Liver (tissue), 3 donors: Measurements from ENCODE around the gene TRIM63.

Source experiments
- JUND ChIP-seq, 2 donors: IDR thresholded peaks; 2 replicates each; pipeline ENCODE4 v1.6.1; 2016; ENCODE audit warnings: antibody characterized with exemption in 2 of 2
- RAD21 ChIP-seq, 2 donors: IDR thresholded peaks; 2 replicates each; pipeline ENCODE4 v1.6.1; 2016; ENCODE audit warnings: antibody characterized with exemption in 2 of 2, mild to moderate bottlenecking in 2 of 2
- YY1 ChIP-seq: IDR thresholded peaks from 2 replicates; pipeline ENCODE4 v1.6.1; 2016; ENCODE audit warnings: antibody characterized with exemption, mild to moderate bottlenecking
- TF ChIP-seq, protein P1 (sequence below): IDR thresholded peaks from 2 replicates; pipeline ENCODE4 v1.6.1; 2016; ENCODE audit warnings: antibody characterized with exemption, mild to moderate bottlenecking
- TF ChIP-seq, protein P2 (sequence below): fragments of 150-350 bp; IDR thresholded peaks from 2 replicates; pipeline ENCODE4 v1.5.1; 2017; ENCODE audit warnings: improper control_type of control experiment, low read depth, low read length; ENCODE audit not compliant: missing input control
- donor health status: healthy.
- donor health status: healthy.

DNA sequence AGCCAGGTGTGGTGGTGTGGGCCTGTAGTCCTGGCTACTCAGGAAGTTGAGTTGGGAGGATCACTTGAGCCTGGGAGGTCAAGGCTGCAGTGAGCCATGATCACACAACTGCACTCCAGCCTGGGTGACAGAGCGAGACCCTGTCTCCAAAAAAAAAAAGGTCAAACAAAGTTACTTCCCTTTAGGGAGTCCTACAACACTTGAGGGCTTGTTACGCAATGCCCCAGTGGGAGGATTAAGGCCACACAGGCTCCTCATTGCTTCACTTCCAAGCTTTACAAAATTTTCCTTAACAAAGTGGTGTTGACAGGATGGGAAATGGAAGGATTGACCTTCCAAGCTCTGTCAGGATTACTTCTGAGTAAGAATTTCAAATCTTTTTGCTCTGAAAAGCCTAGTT lies 52.1 kb downstream of the TRIM63 start:
- TF ChIP-seq, protein P1, sequence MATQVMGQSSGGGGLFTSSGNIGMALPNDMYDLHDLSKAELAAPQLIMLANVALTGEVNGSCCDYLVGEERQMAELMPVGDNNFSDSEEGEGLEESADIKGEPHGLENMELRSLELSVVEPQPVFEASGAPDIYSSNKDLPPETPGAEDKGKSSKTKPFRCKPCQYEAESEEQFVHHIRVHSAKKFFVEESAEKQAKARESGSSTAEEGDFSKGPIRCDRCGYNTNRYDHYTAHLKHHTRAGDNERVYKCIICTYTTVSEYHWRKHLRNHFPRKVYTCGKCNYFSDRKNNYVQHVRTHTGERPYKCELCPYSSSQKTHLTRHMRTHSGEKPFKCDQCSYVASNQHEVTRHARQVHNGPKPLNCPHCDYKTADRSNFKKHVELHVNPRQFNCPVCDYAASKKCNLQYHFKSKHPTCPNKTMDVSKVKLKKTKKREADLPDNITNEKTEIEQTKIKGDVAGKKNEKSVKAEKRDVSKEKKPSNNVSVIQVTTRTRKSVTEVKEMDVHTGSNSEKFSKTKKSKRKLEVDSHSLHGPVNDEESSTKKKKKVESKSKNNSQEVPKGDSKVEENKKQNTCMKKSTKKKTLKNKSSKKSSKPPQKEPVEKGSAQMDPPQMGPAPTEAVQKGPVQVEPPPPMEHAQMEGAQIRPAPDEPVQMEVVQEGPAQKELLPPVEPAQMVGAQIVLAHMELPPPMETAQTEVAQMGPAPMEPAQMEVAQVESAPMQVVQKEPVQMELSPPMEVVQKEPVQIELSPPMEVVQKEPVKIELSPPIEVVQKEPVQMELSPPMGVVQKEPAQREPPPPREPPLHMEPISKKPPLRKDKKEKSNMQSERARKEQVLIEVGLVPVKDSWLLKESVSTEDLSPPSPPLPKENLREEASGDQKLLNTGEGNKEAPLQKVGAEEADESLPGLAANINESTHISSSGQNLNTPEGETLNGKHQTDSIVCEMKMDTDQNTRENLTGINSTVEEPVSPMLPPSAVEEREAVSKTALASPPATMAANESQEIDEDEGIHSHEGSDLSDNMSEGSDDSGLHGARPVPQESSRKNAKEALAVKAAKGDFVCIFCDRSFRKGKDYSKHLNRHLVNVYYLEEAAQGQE, result no peak
- TF ChIP-seq, protein P2, sequence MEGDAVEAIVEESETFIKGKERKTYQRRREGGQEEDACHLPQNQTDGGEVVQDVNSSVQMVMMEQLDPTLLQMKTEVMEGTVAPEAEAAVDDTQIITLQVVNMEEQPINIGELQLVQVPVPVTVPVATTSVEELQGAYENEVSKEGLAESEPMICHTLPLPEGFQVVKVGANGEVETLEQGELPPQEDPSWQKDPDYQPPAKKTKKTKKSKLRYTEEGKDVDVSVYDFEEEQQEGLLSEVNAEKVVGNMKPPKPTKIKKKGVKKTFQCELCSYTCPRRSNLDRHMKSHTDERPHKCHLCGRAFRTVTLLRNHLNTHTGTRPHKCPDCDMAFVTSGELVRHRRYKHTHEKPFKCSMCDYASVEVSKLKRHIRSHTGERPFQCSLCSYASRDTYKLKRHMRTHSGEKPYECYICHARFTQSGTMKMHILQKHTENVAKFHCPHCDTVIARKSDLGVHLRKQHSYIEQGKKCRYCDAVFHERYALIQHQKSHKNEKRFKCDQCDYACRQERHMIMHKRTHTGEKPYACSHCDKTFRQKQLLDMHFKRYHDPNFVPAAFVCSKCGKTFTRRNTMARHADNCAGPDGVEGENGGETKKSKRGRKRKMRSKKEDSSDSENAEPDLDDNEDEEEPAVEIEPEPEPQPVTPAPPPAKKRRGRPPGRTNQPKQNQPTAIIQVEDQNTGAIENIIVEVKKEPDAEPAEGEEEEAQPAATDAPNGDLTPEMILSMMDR, result no peak
- TF ChIP-seq JUND (IDR thresholded peaks at IDR 0.05) (no peak), YY1 (no peak), RAD21 (IDR thresholded peaks at IDR 0.05) (no peak)
